ENCODE results near the gene MRGPRF.

The MRGPRF gene

DNA sequence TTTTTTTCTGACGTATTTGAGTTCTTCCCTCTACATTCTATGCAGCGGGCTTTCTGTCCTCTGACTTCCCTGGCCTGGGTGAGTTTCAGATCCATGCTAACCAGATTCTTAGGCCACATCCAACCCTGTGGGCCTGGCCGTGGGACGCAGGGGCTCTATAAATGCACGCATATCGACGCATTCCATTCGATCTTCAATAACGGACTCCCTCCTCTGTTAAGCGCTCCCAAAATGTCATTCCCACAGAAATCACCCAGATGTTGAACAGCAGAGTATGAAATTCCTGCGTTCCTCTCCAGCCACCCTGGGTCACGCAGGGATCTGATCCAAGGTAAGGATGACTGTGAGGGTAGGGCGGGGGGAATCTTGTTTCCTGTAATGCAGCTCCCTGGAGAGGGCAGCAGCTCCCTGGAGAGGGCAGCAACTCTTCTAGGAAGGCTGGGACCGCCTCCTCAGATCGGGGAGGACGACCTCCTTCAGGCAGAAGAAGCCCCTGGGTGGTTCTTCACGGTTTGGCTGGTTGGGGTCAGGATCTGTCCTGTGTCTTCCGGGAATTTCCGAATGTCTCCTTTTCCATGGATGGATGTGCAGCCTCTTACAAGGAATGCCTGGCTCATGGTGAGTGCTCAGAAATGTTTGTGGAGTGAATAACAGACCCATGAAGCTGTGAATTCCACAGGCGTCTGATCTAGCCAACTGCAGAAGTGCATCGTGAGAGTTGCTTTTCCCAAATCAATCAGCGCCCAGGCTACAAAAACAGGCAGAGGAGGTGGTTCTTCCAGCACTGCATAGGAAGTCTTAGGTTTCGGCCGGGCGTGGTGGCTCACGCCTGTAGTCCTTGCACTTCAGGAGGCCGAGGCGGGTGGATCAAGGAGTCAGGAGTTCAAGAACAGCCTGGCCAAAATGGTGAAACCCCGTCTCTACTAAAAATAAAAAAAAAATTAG is 44.5 kb downstream of the MRGPRF start:
- H3K9me3 ChIP-seq = no peaks in the 10 kb centered on the region; the same call in 1 of the 2 replicates
- no peak overlapping the region for H3K4me3 ChIP-seq (ENCODE audit: low read depth, low read length)
- TF ChIP-seq, protein P1, sequence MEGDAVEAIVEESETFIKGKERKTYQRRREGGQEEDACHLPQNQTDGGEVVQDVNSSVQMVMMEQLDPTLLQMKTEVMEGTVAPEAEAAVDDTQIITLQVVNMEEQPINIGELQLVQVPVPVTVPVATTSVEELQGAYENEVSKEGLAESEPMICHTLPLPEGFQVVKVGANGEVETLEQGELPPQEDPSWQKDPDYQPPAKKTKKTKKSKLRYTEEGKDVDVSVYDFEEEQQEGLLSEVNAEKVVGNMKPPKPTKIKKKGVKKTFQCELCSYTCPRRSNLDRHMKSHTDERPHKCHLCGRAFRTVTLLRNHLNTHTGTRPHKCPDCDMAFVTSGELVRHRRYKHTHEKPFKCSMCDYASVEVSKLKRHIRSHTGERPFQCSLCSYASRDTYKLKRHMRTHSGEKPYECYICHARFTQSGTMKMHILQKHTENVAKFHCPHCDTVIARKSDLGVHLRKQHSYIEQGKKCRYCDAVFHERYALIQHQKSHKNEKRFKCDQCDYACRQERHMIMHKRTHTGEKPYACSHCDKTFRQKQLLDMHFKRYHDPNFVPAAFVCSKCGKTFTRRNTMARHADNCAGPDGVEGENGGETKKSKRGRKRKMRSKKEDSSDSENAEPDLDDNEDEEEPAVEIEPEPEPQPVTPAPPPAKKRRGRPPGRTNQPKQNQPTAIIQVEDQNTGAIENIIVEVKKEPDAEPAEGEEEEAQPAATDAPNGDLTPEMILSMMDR (IDR thresholded peaks at IDR 0.05; ENCODE audit: low read depth, low read length) = no peak
- no peaks in the 10 kb centered on the region for H3K27me3 ChIP-seq
- H3K36me3 ChIP-seq = no peaks in the 10 kb centered on the region
- DNase-seq = no peak
- H3K4me1 ChIP-seq = peaks cover 9% of the 10 kb centered on the region; the same call in 1 of the 2 replicates

DNA sequence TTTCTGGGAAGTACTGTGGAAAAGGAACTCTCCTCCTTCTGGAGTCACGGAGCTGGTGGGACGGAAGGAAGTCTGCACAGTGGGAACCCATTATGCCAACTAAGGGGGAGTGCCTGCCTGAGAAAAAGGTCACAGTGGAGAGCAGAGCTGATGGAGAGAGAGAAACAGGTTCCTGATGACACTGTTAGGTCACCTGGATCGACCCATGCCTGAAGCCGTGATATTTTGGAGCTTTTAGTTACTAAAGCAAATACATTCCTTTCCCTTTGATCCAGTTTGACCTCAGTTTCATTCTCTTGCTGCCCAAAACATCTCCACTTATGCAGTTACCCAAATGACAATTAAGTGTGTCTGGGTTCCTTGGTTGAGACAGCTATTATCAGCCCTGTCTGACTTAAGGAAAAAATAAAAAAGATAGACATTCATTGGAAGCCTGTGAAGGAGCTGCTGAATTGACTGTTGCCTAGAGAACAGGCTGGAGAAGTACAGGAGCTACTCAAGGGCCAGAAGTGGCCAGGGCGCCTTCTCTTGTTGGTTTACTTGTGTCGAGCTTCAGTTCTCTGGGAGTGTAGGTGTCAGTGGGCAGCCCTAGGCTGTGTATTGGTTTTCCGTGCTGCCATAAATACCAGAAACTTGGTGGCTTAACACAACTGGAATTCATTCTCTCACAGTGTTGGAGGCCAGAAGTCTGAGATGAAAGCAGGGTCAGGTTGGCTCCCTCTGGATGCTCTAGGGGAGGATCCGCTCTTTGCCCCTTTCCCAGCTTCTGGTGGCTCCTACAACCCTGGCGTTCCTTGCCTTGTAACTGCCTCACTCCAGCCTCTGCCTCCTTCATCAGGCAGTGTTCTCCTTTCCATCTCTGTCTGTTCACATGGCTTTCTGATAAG is 45.9 kb downstream of the MRGPRF start:
- Histone ChIP-seq H3K27me3 (no peaks in the 10 kb centered on the region), H3K4me1 (peaks cover 9% of the 10 kb centered on the region; the same call in 1 of the 2 replicates)
- TF ChIP-seq, protein P1 (IDR thresholded peaks at IDR 0.05; ENCODE audit: low read depth, low read length) = no peak

DNA sequence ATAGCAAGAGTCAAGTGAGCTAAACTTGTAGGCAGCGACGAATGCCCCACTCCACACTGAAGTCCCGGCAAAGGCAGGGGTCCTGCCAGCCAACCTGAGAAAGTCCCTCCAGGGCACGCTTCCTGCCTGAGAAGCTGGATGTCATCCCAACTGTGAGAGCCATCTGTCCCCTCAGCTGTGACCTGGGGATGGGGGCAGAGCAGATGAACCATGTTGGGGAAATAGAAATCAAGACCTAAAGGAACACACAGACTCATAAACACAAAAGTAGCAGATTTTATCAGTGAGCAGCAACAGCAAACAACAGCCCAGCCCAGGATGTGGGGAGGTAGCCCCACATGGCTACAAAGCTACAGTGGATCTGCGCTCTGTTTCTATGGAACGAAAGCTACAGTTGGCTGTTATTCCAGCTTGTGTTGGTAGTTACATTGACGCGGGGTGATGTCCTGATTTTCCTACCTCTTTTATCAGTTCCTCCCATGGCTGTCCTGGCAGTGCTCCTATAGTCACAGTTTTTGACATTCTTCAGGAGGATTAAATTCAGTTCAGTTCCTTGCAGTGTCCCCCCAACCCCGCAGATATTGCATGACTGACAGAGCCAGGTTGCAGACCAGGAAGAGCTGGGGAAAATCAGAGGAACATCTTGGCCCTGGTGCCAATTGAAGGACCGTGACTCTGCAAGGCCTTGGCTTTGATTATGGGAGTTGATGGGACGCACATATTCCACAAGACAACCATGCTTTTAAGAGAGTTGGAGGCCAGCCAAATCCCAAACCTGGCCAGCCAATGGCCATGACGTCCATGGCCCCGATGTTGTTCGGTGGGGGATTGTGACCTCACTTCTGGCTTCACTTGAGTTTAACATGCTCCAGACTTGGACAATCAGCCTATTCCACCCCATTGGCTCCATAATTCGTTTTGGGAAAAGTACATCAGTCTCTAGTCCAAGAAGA is 46.9 kb downstream of the MRGPRF start:
- Histone ChIP-seq H3K4me3 (ENCODE audit: low read depth, low read length) (no peak overlapping the region), H3K9me3 (peaks cover 3% of the 10 kb centered on the region; the same call in 1 of the 2 replicates), H3K36me3 (no peaks in the 10 kb centered on the region), H3K27me3 (no peaks in the 10 kb centered on the region), H3K4me1 (peaks cover 9% of the 10 kb centered on the region; the same call in 1 of the 2 replicates)
- no peak for DNase-seq
- TF ChIP-seq, protein P1 (IDR thresholded peaks at IDR 0.05; ENCODE audit: low read depth, low read length) = no peak

More for the DNA sequence above, 45.9 kb downstream of the MRGPRF start:
- no peaks in the 10 kb centered on the region for H3K36me3 ChIP-seq
- no peak for DNase-seq
- no peak overlapping the region for H3K4me3 ChIP-seq (ENCODE audit: low read depth, low read length)
- H3K9me3 ChIP-seq = peaks cover 3% of the 10 kb centered on the region; the same call in 1 of the 2 replicates

DNA sequence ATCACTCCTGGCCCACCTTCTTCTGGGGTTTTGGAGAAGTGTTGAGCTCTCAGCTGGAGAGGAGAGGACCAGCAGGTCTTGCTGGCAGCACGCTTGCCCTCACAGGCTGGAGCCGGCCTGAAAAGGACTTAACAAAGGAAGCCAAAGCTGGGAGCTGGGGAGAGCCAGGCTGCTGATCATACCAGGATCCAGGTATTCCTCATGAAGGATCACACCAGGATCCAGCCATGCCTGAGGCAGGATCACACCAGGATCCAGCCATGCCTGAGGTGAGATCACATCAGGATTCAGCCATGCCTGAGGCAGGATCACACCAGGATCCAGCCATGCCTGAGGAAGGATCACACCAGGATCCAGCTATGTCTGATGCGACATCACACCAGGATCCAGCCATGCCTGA is 49.3 kb downstream of the MRGPRF start:
- H3K4me3 ChIP-seq (ENCODE audit: low read depth, low read length) = no peak overlapping the region
- H3K36me3 ChIP-seq = no peaks in the 10 kb centered on the region
- TF ChIP-seq, protein P1 (IDR thresholded peaks at IDR 0.05; ENCODE audit: low read depth, low read length) = no peak
- H3K27me3 ChIP-seq = no peaks in the 10 kb centered on the region
- peaks cover 3% of the 10 kb centered on the region; the same call in 1 of the 2 replicates for H3K9me3 ChIP-seq
- H3K4me1 ChIP-seq = peaks cover 9% of the 10 kb centered on the region; the same call in 1 of the 2 replicates
- no peak for DNase-seq

DNA sequence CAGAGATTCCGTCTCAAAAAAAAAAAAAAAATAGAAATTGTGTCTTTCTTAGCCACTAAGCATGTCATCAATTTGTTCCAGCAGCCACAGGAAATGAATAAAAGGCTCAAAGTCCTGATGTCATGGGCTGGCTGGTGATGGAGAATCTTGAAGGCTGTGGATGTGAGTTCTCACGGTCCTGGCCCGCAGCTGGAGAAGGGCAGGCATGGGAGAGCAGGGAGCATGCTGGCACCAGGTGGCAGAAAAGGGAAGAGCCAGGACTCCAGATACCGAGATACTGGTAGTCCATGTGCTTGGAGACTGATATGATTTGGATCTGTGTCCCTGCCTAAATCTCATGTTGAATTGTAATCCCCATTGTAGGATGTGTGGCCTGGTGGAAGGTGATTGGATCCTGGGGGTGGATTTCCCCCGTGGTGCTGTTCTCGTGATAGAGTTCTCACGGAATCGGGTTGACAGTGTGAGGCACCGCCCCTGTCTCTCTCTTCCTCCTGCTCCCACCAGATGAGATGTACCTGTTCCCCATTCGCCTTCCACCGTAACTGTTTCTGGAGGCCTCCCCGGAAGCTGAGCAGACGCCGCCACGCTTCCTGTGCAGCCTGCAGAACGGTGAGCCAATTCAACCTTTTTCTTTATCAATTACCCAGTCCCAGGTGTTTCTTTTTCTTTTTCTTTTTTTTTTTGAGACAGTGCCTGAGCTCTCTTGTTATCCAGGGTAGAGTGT is 50.4 kb downstream of the MRGPRF start:
- TF ChIP-seq, protein P1 (IDR thresholded peaks at IDR 0.05; ENCODE audit: low read depth, low read length) = no peak
- no peaks in the 10 kb centered on the region for H3K27me3 ChIP-seq

More for the DNA sequence above, 50.4 kb downstream of the MRGPRF start:
- Histone ChIP-seq H3K9me3 (peaks cover 3% of the 10 kb centered on the region; the same call in 1 of the 2 replicates), H3K4me1 (peaks cover 9% of the 10 kb centered on the region; the same call in 1 of the 2 replicates), H3K4me3 (ENCODE audit: low read depth, low read length) (no peak overlapping the region), H3K36me3 (no peaks in the 10 kb centered on the region)
- DNase-seq = no peak
